ENCODE data around the gene FBRSL1.
A peak's percentile ranks its signal among the peaks of the same experiment; 100 is the strongest.

The FBRSL1 gene

GRCh38 chr12:132511516-132512196 is 21.7 kb downstream of the FBRSL1 start:
- no peak for DNase-seq (ENCODE audit: low read depth)

GRCh38 chr12:132512197-132513069 is 22.5 kb downstream of the FBRSL1 start:
- no peak for DNase-seq (ENCODE audit: low read depth)

- no peak for DNase-seq (ENCODE audit: low read depth)
Measured at GRCh38 chr12:132513070-132513398, 23.1 kb downstream of the FBRSL1 start.

GRCh38 chr12:132513458-132514135 is 23.6 kb downstream of the FBRSL1 start:
- no peak for DNase-seq (ENCODE audit: low read depth)

GRCh38 chr12:132514216-132514820 is 24.4 kb downstream of the FBRSL1 start:
- no peak for DNase-seq (ENCODE audit: low read depth)

- DNase-seq (ENCODE audit: low read depth): no peak
Measured at GRCh38 chr12:132514838-132515237, 24.9 kb downstream of the FBRSL1 start.

- DNase-seq (ENCODE audit: low read depth): no peak
Measured at GRCh38 chr12:132516095-132517012, 26.4 kb downstream of the FBRSL1 start.

- no peak for DNase-seq (ENCODE audit: low read depth)
Measured at GRCh38 chr12:132517013-132517739, 27.2 kb downstream of the FBRSL1 start.

GRCh38 chr12:132517740-132518100 is 27.8 kb downstream of the FBRSL1 start:
- DNase-seq (ENCODE audit: low read depth): no peak

- DNase-seq (ENCODE audit: low read depth): no peak
Measured at GRCh38 chr12:132518354-132518992, 28.5 kb downstream of the FBRSL1 start.

GRCh38 chr12:132520421-132521199 is 30.7 kb downstream of the FBRSL1 start:
- no peak for DNase-seq (ENCODE audit: low read depth)

- no peak for DNase-seq (ENCODE audit: low read depth)
Measured at GRCh38 chr12:132521200-132521580, 31.2 kb downstream of the FBRSL1 start.

GRCh38 chr12:132521712-132522292 is 31.9 kb downstream of the FBRSL1 start:
- no peak for DNase-seq (ENCODE audit: low read depth)

- DNase-seq (ENCODE audit: low read depth): no peak
Measured at GRCh38 chr12:132522592-132523380, 32.8 kb downstream of the FBRSL1 start.

- DNase-seq (ENCODE audit: low read depth): peak; percentile 57
Measured at GRCh38 chr12:132523576-132524331, 33.8 kb downstream of the FBRSL1 start.

GRCh38 chr12:132524405-132524804 is 34.5 kb downstream of the FBRSL1 start:
- DNase-seq (ENCODE audit: low read depth): no peak

GRCh38 chr12:132525011-132525832 is 35.3 kb downstream of the FBRSL1 start:
- DNase-seq (ENCODE audit: low read depth): no peak
